DND-41 (cell line): Measurements from ENCODE around the gene MEX3B.

Experiments used
- ATAC-seq: fragments of 200-7000 bp; cut with Tn5 transposase; 3 replicates; pipeline ENCODE4 v1.9.1; 2021; ENCODE audit warnings: low read depth; ENCODE audit not compliant: insufficient read depth
- DNase-seq: peaks from one replicate; pipeline ENCODE4 v3.0.0-alpha.2; 2020
- H2AFZ ChIP-seq: 2 replicates; pipeline ENCODE4 v1.6.0; 2012; ENCODE audit warnings: low read depth, low read length
- H3K27ac ChIP-seq: 2 replicates; pipeline ENCODE4 v1.5.1; 2012; ENCODE audit warnings: low read length, inconsistent platforms
- H3K27me3 ChIP-seq: fragments of 200-600 bp; sonication (generic); 2 replicates; pipeline ENCODE4 v1.6.0; 2012; ENCODE audit warnings: low read length, mild to moderate bottlenecking, inconsistent platforms; ENCODE audit not compliant: insufficient read depth, poor library complexity
- H3K36me3 ChIP-seq: 2 replicates; pipeline ENCODE4 v1.5.1; 2012; ENCODE audit warnings: low read length, inconsistent platforms; ENCODE audit not compliant: insufficient read depth
- H3K4me1 ChIP-seq: 2 replicates; pipeline ENCODE4 v1.5.1; 2012; ENCODE audit warnings: mild to moderate bottlenecking, low read length; ENCODE audit not compliant: insufficient read depth
- H3K4me2 ChIP-seq: 2 replicates; pipeline ENCODE4 v1.6.0; 2012; ENCODE audit warnings: mild to moderate bottlenecking, moderate library complexity, low read length, inconsistent platforms; ENCODE audit not compliant: insufficient read depth
- H3K4me3 ChIP-seq, 2 experiments: fragments of 200-600 bp in 1 of 2; shearing (Covaris generic) in 1 of 2; 2 replicates each; pipeline ENCODE4 v1.5.1; 2012 to 2016; ENCODE audit warnings: inconsistent platforms in 2 of 2, low read length in 2 of 2, mild to moderate bottlenecking in 2 of 2, low read depth in 1 of 2, moderate library complexity in 1 of 2
- H3K79me2 ChIP-seq: 2 replicates; pipeline ENCODE4 v1.6.0; 2012; ENCODE audit warnings: low read length, inconsistent platforms; ENCODE audit not compliant: insufficient read depth
- H3K9ac ChIP-seq: 2 replicates; pipeline ENCODE4 v1.6.0; 2012; ENCODE audit warnings: low read depth, mild to moderate bottlenecking, inconsistent platforms, low read length, moderate library complexity
- H3K9me3 ChIP-seq: 2 replicates; pipeline ENCODE4 v1.5.1; 2012; ENCODE audit warnings: low read length, moderate library complexity, mild to moderate bottlenecking, inconsistent platforms; ENCODE audit not compliant: insufficient read depth, severe bottlenecking
- H4K20me1 ChIP-seq: 2 replicates; pipeline ENCODE4 v1.6.0; 2012; ENCODE audit warnings: low read length; ENCODE audit not compliant: insufficient read depth
- CTCF ChIP-seq: IDR thresholded peaks from 2 replicates; pipeline ENCODE4 v1.5.1; 2012; ENCODE audit warnings: borderline replicate concordance, low read length, moderate library complexity, mild to moderate bottlenecking; ENCODE audit not compliant: poor library complexity, severe bottlenecking; ENCODE audit errors: extremely low read depth
- EZH2 ChIP-seq: IDR thresholded peaks from 3 replicates; pipeline ENCODE4 v1.6.1; 2012; ENCODE audit warnings: borderline replicate concordance, low read depth, mild to moderate bottlenecking, moderate library complexity, low read length, inconsistent platforms; ENCODE audit not compliant: severe bottlenecking

The MEX3B gene

DNA sequence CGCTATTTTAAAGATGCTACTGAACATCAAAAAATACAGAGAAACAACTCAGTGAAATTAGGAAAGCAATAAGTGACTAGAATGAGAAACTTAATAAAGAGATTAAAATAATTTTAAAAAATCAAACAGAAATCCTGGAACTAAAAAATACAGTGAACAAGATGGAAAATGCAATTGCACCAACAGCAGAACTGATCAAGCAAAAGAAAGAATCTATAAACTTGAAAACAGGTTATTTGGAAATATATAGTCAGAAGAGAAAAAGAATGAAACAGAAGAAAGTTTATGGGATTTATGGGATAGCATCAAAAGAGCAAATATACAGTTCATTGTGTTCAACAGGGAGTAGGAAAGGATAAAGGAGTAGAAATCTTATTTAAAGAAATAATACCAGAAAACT is 53.3 kb downstream of the MEX3B start:
- Histone ChIP-seq H3K4me1 (no peaks in the 10 kb centered on the region), H3K9me3 (no peaks in the 10 kb centered on the region), H2AFZ (no peak overlapping the region), H3K4me3 (no peak overlapping the region), H4K20me1 (no peaks in the 10 kb centered on the region), H3K79me2 (no peaks in the 10 kb centered on the region), H3K4me2 (no peak overlapping the region), H3K36me3 (no peaks in the 10 kb centered on the region), H3K9ac (no peak overlapping the region), H3K27me3 (no peaks in the 10 kb centered on the region), H3K27ac (no peak overlapping the region)
- TF ChIP-seq EZH2 (no peak), CTCF (no peak)
- DNase-seq (no peak), ATAC-seq (no peak)
